ENCODE results near the gene SH3D21.

SH3D21 gene

GRCh38 chr1:36327421-36328087 is 21.4 kb downstream of the SH3D21 start (continued):
- TF ChIP-seq TSHZ1 (tag by site-specific recombination; IDR thresholded peaks at IDR 0.05; ENCODE audit: borderline replicate concordance) (no peak), MYNN (tag by site-specific recombination; IDR thresholded peaks at IDR 0.05; ENCODE audit: borderline replicate concordance) (no peak), ZNF639 (tag by site-specific recombination; IDR thresholded peaks at IDR 0.05) (no peak), SCRT1 (tag by site-specific recombination; IDR thresholded peaks at IDR 0.05; ENCODE audit: borderline replicate concordance) (no peak), ZNF670 (tag by site-specific recombination; IDR thresholded peaks at IDR 0.05; ENCODE audit: low read depth) (no peak), ZNF645 (tag by site-specific recombination; IDR thresholded peaks at IDR 0.05) (no peak), ZNF10 (tag by site-specific recombination; IDR thresholded peaks at IDR 0.05) (no peak)

- Histone ChIP-seq H3K9me3 (ENCODE audit: control insufficient read depth, insufficient read depth, low read depth, low read length) (no peaks in the 10 kb centered on the region), H3K27ac (ENCODE audit: extremely low read depth, low read depth, low read length) (no peak overlapping the region), H3K36me3 (ENCODE audit: control insufficient read depth in 2 of 2, insufficient read depth in 1 of 2, low read length in 2 of 2) (no peaks in the 10 kb centered on the region), H3K4me1 (ENCODE audit: control insufficient read depth, insufficient read depth, low read length) (no peaks in the 10 kb centered on the region; the same call in 1 of the 2 replicates), H3K4me3 (ENCODE audit: low read depth, low read length) (no peak overlapping the region)
- TF ChIP-seq ZIC2 (tag by site-specific recombination; IDR thresholded peaks at IDR 0.05): no peak
- no peak for TF ChIP-seq ZNF544 (tag by site-specific recombination; IDR thresholded peaks at IDR 0.05)
- no peak for TF ChIP-seq ZNF488 (tag by site-specific recombination; IDR thresholded peaks at IDR 0.05)
- POLR2A ChIA-PET: no interaction called here
- CTCF ChIA-PET: no interaction called here
These were observed 21.9 kb downstream of the SH3D21 start for GRCh38 chr1:36328088-36328480.

GRCh38 chr1:36328713-36329112 is 22.5 kb downstream of the SH3D21 start:
- POLR2A ChIA-PET: no interaction called here
- CTCF ChIA-PET: no interaction called here

More at GRCh38 chr1:36328713-36329112, 22.5 kb downstream of the SH3D21 start:
- no peaks in the 10 kb centered on the region for H3K9me3 ChIP-seq (ENCODE audit: control insufficient read depth, insufficient read depth, low read depth, low read length)
- no peaks in the 10 kb centered on the region for H3K4me1 ChIP-seq (ENCODE audit: control insufficient read depth, insufficient read depth, low read length)
- H3K36me3 ChIP-seq (ENCODE audit: control insufficient read depth in 2 of 2, insufficient read depth in 1 of 2, low read length in 2 of 2): no peaks in the 10 kb centered on the region
- 0 out of 2 replicates have a peak, but pooled peaks have one; percentile 50 for TF ChIP-seq ZNF350 (tag by site-specific recombination; IDR thresholded peaks at IDR 0.05)
- TF ChIP-seq BCL6B (tag by site-specific recombination; IDR thresholded peaks at IDR 0.05): peak; percentile 33; the same call in 1 of the 2 replicates
- 0 out of 2 replicates have a peak, but pooled peaks have one; percentile 69 for TF ChIP-seq ZNF112 (tag by site-specific recombination; IDR thresholded peaks at IDR 0.05)
- no peak for TF ChIP-seq ZFHX2 (tag by site-specific recombination; conservative IDR thresholded peaks at IDR 0.05)
- peak; percentile 91 for TF ChIP-seq ZNF544 (tag by site-specific recombination; IDR thresholded peaks at IDR 0.05)
- no peak for TF ChIP-seq ZNF280C (tag by site-specific recombination; IDR thresholded peaks at IDR 0.05)
- TF ChIP-seq KLF1 (tag by site-specific recombination; IDR thresholded peaks at IDR 0.05): peak; percentile 56
- TF ChIP-seq ZBTB20 (tag by site-specific recombination; IDR thresholded peaks at IDR 0.05): no peak
- peak; percentile 73; the same call in 1 of the 2 replicates for TF ChIP-seq ZNF184 (tag by site-specific recombination; IDR thresholded peaks at IDR 0.05)
- H3K4me3 ChIP-seq (ENCODE audit: low read depth, low read length): no peak overlapping the region
- H3K27ac ChIP-seq (ENCODE audit: extremely low read depth, low read depth, low read length): no peak overlapping the region

Data from HEK293 (cell line).